Tibial nerve (tissue), 4 donors: Measurements from ENCODE around the gene CSF2.

Experiments
- EP300 ChIP-seq, 2 donors: sonication (generic); formaldehyde crosslinking; IDR thresholded peaks; one replicate each; pipeline ENCODE4 v1.6.1; 2017; ENCODE audit warnings: antibody characterized with exemption in 2 of 2, mild to moderate bottlenecking in 1 of 2
- POLR2A ChIP-seq, 2 donors: fragments of 450-650 bp; IDR thresholded peaks; one replicate each; pipeline ENCODE4 v1.6.1; 2017; ENCODE audit warnings: antibody characterized with exemption in 2 of 2, mild to moderate bottlenecking in 2 of 2, moderate library complexity in 2 of 2
- TF ChIP-seq, protein P1 (sequence below), 5 experiments: fragments of 200-600 bp in 3 of 5; fragments of 450-650 bp in 2 of 5; sonication (generic) in 3 of 5; IDR thresholded peaks; one replicate each; pipeline ENCODE4 v1.5.1; 2016 to 2019; ENCODE audit warnings: antibody characterized with exemption in 5 of 5, mild to moderate bottlenecking in 3 of 5, moderate library complexity in 2 of 5

GRCh38 chr5:132065351-132065937 lies 8.1 kb upstream of the CSF2 start:
- TF ChIP-seq POLR2A (IDR thresholded peaks at IDR 0.05) (no peak), EP300 (IDR thresholded peaks at IDR 0.05) (no peak)
- TF ChIP-seq, protein P1, sequence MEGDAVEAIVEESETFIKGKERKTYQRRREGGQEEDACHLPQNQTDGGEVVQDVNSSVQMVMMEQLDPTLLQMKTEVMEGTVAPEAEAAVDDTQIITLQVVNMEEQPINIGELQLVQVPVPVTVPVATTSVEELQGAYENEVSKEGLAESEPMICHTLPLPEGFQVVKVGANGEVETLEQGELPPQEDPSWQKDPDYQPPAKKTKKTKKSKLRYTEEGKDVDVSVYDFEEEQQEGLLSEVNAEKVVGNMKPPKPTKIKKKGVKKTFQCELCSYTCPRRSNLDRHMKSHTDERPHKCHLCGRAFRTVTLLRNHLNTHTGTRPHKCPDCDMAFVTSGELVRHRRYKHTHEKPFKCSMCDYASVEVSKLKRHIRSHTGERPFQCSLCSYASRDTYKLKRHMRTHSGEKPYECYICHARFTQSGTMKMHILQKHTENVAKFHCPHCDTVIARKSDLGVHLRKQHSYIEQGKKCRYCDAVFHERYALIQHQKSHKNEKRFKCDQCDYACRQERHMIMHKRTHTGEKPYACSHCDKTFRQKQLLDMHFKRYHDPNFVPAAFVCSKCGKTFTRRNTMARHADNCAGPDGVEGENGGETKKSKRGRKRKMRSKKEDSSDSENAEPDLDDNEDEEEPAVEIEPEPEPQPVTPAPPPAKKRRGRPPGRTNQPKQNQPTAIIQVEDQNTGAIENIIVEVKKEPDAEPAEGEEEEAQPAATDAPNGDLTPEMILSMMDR (IDR thresholded peaks at IDR 0.05), result no peak
